ENCODE measurements around the gene SPRR1A.
"Not testable (repeated sequence)": the region's sequence is repeated elsewhere in the genome, so short reads cannot be mapped to it uniquely, and the experiment has no call there.

The SPRR1A gene

DNA sequence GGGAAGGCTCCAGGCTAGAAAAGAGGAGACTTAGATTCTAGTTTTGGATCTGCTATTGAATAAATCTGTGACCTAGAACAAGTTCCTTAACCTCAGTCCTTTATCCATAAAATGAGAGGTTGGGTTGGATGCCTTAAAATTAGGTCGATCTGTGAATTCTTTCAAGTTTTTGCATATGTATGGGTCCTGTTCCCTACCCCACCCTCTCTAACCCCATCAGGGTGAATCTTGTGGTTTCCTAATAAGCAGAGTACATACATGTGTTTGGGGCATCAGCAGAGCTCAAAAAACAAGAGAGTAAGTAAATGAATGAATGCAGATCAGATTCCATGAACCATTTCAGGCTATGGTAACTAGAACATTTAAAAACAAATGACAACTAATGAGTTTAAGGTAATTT is 7.2 kb upstream of the SPRR1A start:
- DNase-seq: no peak

DNA sequence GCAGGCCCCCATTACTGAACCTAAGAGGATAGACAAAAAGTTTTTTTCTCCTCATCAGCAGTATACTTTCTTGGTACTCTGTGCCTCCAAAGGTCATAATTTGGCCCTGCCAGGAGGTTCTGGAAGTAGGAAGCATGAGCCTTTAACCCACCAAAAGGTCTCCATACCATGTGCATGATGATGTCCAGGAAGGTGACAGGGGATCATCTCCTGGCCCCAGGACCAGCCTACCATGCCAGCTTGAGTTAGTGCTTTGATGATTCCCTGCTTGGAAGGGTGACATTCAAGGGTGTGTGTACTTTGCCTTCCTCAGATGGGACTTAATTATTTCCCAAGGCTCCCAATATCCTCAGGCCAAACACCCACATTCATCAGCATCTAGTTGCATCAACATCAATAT is 6.3 kb upstream of the SPRR1A start:
- DNase-seq: no peak

DNA sequence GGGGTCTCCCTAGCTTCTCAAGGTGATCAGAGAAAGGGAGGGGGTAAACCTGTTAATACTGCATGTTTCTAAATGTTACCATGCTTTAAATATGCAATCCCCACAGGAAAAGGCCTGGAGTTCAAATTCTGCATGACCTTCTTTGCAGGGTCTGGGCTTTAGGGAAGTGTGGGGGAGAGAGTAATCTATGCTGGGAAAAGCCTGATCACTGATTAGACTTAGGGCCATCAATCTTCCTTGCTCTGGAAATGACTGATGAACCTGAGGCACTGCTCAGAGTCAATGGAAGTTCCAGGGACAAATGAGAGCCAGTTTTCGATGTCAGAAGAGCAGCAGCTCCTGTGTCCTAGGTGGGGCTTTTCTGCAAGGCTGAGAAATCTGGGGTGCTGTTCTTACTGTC is 3.2 kb upstream of the SPRR1A start:
- DNase-seq: no peak

DNA sequence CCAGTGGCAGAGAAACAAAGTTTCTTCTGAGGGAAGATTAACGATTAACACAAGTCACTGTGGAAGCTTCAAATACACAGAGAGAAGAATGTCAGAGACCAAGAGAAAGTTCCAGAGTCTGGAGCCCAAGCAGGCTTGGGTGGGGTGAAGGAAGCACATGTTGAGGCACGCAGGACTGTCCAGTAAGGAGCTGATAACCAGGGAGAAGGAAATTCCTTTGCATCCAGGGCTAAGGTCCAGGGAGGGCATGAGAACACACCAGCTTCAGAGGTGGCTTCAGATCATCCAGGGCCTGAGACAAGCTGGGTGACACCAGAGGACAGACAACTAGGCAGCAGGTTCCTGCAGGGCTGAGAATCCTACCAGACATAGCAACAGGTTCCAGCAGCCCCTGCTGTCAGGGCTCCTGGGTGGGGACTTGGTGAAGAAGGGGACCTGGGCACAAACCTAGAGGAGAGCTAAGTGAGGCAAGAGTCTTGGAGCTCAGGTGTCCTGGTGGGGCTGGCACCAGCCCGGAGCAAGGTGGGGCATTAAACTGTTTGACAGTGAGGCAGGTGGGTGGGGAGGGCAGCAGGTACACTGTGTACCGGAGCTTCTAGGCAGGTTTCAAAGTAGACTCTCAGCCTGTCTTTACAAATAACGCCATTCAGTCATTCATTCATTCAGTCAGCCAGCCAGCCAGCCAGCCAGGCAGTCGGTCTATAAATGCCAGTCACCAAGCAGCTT is 2.6 kb upstream of the SPRR1A start:
- DNase-seq: no peak

DNA sequence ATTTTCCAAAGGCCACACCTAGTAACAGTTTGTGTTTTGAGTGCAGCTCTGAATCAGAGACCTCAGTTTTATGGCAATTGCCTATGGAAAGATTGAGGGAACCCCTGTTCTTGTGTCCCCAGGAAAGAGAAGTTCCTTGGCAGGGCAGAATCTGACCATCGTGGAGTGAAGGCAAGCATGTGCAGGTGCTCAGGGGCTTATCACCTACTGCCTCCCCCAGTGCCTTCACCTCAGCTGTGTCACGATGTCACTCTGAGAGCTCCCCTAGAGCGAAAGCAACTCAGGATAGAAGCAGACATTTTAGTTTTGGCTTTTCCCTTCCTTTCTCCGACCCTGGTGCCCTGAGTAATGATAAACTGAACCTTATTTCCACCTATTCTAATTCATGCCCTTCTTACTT is 1.8 kb upstream of the SPRR1A start:
- no peak for DNase-seq

DNA sequence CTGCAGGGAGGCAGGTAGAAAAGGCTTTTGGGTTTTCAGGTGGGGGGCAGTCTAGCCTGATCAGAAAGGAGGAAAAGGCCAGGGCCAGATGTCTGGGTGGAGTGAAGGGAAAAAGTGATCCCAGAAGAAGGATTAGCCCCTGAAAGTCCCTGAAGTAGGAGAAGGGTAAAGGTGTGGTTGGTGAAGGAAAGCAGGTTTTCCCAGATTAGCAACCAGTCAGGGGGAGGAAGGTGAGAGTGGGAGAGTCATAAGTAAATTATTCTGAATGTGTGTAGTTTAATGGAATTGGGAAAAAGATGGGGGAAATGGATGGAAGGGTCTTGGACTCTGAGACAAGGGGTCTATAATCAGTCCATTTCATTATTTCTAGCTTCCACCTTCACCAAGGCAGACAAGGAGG is 647 bp upstream of the SPRR1A start:
- no peak for DNase-seq

DNA sequence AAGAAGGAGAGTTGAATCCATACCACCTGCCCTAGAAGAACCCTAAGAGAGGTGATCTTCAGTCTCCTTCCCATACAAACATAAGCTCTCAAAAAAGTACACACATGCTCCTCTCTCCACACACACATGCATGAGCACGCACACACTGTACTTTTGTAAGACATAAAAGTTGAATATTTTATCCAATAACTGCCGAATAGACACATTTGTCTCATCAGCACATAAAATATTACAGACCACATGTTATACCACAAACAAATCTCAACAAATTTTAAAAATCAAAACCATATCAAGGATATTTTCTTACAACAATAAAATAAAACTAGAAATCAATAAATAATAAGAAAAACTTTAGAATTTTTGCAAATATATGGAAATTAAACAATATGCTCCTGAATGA is 2.7 kb downstream of the SPRR1A start:
- no peak for DNase-seq

DNA sequence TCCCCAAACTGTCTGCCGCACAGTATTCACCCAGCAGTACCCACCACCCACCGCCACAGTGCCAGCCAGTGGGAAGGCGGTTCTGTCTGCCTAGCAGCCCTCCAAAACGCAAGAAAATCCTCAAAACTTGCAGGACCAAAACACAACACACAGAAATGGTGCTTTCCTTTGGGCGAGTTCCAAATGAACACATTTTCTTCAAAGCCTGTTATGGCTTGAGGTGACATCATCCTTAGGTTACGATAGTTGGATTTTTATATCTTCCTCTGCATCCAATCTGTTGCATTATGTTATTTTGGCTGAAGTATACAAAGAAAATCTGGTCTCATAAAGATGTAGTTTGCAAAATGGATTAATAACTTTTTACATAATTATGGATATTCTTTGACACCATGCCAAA is 9.3 kb downstream of the SPRR1A start:
- DNase-seq: no peak

DNA sequence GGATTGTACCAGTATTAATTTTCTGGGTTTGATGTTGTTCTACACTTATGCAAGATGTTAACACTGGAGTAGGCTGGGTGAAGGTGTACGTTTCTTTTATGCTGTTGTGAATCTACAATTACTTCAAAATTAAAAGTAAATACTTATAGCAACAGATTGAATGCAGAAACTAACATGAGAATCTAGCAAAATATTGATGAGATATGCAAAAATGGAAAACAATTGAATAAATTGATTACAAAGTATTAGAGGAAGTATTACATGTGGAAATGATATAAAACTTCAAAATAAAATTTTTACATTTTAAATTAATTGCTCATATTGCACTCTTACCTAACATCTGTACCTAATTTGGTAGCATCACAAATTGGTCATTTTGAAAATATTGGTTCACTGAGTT is 12.0 kb downstream of the SPRR1A start:
- DNase-seq: no peak

DNA sequence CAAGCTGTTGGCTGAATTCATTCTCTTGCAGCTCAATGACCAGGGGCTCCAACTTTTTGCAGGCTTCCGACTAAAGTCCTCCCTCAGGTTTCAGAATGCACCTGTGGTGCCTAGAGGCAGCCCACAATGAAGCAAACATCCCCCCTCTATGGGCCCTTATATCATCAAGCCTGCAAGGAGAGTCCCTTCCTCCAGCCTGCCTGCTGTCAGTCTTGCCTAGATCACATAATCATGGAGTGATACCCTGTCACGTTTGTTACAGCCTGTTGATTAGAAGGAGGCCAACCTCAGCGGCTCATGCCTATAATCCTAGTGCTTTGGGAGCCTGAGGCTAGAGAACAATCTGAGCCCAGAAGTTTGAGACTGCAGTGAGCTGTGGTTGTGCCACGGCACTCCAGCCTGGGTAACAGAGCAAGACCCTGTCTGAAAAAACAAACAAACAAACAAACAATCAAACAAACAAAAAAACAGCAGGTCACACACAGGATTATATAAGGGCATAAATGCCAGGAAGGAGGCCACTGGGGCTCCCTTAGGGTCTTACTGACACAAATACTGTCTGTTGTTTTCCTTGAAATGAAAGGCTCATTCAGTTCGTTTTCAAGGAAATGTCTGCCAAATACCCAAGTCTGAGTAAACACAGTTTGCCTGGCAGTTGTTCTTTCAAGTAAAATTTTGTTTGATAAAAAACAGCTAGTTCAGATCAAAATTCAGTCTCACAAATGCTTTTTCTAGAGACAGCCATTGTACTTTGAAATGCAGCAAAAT is 12.9 kb downstream of the SPRR1A start:
- no peak for DNase-seq

DNA sequence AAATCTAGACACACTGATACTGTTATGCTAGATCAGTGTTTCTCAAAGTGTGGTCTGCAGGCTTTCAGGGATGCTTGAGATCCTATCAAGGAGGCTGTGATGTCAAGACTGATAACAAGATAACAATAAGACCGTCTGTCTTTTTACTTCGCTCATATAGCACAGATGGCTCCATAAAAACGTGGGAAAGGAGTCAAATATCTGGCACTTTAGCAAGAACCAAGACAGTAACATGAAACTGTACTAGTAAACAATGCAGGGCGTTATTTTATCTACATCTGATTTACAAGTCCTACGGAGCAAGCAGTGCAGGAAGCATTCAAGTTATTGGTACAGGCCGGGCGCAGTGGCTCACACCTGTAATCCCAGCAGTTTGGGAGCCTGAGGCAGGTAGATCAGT is 14.0 kb downstream of the SPRR1A start:
- no peak for DNase-seq

DNA sequence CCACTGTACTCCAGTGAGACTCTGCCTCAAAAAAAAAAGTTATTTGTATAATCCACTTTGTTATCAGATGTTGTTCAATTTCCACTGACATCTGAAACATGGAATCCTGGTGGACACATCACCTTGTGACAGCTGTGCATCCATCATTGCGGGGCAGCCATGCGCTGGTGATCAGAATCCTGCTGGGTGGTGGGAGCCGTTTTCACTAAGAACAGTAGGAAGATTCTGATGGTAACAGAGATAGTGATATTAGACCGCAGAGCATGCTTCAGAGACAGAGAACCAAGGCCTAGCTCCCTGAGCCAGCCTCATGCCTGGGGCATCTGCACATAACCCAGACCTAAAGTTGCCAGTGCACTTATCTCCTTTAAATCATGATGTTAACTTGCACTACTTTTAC is 14.6 kb downstream of the SPRR1A start:
- DNase-seq: no peak

DNA sequence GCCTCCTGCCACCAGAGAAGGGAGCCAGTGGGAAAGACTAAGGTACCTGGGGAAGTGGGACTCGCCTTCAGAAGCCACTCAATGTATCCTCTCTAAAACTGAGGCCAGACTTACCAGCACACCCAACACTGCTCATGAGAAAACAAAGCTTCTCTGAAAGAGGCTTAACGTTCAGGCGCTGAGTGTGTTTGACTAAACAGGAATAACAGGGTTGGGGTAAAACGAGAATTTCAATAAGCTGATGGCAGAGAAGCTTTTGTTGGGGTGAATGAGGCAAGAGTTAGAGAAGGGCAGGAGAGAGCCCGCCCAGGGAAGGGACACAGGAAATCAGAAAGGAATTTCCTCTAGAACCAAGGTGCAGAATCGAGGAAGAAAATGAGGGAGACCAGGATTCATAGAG is 15.9 kb downstream of the SPRR1A start:
- DNase-seq: no peak

DNA sequence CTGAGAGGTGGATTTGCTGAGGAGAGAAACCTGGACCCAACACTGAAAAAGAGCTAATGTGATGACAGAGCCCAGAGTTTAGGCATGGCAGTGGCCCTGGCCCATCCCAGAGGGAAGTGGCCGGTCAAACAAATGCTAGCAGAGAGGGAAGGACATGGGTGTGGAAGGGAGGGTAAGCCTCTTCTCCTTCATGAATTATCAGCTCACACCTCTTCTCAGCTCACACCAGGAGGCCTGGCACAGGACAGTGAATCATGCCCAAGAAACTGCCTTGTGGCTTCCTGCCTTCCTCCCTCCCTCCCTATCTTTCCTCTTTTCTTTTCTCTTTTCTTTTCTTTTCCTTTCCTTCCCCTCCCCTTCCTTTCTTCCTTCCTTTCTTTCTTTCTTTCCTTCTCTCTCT is 16.4 kb downstream of the SPRR1A start:
- no peak for DNase-seq

DNA sequence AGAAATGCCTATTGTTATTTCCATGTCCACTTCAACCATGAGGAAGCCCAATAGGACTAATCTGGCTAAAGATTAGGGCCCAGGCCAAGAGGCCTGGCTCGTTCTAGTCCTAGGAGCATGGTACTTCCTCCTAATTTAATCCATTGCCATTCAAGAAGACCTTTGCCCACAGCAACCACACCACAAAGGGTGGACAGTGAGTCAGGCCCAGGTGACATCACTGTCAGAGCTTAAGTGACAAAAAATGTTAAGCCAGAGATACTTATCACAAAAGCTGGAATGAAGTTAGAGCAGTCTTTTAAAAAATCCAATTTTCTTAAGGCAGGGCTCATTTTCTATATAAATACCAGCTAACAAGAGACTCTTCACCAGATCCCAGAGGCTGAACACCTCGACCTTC is 17.5 kb downstream of the SPRR1A start, which contains the start of gene SPRR3:
SPRR3 (plus strand) TSS at position 368 of the 400 bp plus-strand sequence. CDS start 1,272 bp downstream, outside the sequence.
- DNase-seq: no peak

DNA sequence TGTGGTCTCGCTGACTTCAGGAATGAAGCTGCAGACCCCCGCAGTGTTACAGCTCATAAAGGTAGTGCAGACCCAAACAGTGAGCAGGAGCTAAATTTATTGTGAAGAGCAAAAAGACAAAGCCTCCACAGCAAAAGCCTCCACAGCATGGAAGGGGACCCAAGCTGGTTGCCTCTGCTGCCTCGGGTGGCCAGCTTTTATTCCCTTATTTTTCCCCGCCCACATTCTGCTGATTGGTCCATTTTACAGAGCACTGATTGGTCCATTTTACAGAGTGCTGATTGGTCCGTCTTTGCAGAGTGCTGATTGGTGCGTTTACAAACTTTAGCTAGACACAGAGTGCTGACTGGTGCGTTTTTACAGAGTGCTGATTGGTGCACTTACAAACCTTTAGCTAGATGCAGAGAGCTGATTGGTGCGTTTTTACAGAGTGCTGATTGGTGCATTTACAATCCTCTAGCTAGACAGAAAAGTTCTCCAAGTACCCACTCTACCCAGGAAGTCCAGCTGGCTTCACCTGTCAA is 27.4 kb downstream of the SPRR1A start:
- not testable (repeated sequence) for DNase-seq

DNA sequence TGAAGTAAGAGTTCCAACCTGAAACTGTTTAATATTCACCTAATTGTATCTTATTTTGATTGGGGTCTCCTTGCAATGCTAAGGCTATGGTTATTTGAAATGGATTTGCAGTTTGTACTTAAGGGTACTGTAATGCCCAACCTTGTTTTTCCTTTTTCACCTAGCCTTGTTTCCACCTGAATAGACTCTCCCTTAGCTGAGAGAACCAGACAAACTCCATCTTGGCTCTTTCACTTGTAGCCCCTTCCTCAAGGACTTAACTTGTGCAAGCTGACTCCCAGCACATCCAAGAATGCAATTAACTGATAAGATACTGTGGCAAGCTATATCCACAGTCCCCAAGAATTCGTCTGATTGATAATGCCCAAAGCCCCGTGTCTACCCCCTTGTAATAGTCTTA is 37.9 kb downstream of the SPRR1A start:
- not testable (repeated sequence) for DNase-seq

DNA sequence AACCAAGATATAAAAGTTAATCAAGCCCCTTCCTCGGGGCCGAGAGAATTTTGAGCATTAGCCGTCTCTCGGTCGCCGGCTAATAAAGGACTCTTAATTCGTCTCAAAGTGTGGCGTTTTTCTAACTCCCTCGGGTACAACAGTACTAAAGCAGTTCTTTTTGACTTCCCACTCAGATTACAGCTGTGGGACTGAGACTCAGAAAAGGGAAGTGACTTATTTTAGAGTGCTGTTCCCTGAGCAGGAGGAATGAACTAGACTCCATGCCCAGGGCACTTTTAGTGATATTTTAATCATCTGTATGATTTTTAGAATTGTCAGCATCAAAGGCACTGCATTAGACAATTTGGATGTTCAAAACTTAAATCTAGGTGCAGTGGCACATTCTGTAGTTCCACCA is 38.5 kb downstream of the SPRR1A start:
- not testable (repeated sequence) for DNase-seq

DNA sequence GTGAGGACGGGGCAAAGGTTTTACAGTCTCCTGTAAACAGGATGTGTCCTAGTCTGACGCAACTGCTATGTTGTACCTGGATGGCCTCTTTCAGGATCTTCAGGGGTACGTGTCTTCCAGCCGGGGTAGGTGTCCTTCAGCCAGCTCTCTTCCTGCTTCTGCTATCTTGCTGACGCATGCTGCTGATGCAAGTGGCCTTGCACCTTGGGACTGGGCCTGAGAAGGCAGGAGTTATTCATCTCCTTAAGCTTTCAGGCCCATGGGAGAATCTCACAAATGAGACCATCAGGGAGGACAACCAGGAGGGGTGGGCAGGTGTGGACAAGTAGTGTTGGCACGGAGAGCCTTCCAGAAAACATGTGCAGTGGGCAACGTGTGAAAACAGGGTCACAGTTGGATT is 39.2 kb downstream of the SPRR1A start:
- no peak for DNase-seq

DNA sequence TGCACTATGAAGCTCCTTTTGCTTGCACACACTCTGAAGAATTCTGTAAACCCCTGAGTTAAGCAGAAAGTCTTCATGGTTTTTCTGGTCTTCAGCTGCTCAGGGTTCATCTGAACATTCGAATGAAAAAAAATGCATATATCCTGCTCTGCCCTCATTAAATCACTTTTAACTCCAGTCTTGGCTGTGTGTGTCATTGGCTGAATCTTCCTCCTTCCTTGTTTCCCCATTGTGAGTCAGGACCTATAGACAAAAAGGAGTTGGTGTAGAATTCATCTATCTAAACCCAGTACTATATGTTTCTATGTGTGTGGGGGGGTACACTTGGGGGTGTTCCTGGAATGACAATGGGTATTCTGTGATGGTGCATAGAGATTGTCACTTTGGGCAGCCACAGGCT is 40.5 kb downstream of the SPRR1A start:
- DNase-seq: no peak

DNA sequence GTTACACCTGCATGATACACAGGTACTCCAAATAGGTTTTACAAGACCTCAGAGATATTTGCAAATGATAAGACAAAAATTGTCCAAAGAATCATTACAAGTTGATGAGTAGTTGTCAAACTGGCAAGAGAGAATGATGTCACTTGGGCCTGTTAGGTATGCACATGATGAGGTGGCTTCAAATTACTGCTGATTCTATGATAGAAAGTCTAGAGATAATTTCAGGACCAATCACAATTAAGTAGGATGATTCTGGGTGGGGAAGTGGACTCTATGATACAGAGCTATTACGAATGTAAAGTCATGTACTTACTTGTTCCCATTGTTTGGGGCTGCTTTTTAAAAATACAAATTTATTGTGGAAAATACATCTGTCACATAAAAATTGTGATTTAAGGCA is 41.9 kb downstream of the SPRR1A start:
- no peak for DNase-seq

DNA sequence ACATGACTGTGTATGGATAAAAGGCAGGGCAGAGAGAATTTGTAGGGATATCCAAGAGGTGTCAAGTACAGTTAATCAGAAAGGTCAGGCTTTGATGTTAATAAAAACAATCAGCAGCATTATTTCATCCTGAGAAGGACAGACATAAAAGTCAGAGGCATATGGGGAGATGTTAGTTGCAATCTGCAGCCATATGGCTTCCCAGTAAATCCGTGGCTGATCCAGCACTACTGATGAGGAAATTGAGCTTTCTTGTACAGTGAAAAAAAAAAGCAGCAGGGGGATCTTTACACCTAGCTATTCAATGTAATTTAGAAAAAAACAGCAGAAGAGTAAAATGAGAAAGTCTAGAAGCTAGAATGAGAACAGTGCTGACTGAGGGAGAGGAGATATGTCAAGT is 44.9 kb downstream of the SPRR1A start:
- no peak for DNase-seq

DNA sequence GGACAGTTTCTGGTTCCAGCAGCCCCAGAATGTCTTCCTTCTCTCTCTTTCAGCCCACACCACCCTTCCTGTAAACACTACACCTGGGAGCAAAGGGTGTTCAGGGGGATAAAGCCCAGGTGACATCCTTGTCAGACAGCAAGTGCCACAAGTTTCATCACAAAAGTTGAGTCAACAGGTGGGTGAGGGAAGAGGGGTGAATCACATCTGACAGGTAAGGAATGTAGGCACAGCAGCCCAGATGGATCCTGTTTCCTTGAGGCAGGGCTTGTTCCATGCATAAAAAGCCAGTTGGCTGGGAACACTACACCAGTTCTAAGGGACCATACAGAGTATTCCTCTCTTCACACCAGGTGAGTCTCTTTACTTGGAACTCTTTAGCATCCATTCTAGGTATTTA is 47.0 kb downstream of the SPRR1A start, which contains the start of gene SPRR1B:
SPRR1B (plus strand) TSS at position 309 of the 400 bp plus-strand sequence. CDS start 1,143 bp downstream, outside the sequence.
- no peak for DNase-seq

DNA sequence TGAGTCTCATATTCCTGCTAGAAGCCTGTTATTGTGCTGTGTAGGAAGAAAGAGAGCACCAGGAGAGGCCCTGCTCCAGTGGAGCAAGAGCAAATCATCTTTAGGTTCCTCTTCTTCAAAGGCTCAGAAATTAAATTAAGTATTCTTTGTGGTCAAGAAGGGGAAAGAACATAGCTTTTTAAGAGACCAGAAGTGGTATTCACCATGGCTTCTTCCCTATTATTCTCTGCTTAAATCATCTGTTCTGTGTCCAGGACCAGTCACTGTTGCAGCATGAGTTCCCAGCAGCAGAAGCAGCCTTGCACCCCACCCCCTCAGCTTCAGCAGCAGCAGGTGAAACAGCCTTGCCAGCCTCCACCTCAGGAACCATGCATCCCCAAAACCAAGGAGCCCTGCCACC is 48.2 kb downstream of the SPRR1A start:
- no peak for DNase-seq

All from cortex of kidney (tissue), 1 donor.